Esophagus (tissue), 2 donors: ENCODE results near the gene MUS81. TPM values are rescaled to one million over a fixed set of nuclear protein-coding genes. Genes with fewer than 3 reads are reported as not detected.

Source experiments
- H3K27ac ChIP-seq, 2 donors: one replicate each; pipeline ENCODE4 v1.5.1; 2013; ENCODE audit warnings: low read depth in 2 of 2, mild to moderate bottlenecking in 2 of 2, inconsistent platforms in 1 of 2, low read length in 1 of 2, moderate library complexity in 1 of 2
- H3K27me3 ChIP-seq, 2 donors: one replicate each; pipeline ENCODE4 v1.6.1; 2013; ENCODE audit warnings: low read length in 2 of 2, control low read depth in 1 of 2, mild to moderate bottlenecking in 1 of 2; ENCODE audit not compliant: insufficient read depth in 2 of 2, control insufficient read depth in 1 of 2
- H3K36me3 ChIP-seq, 2 donors: one replicate each; pipeline ENCODE4 v1.6.1; 2013; ENCODE audit warnings: low read length in 1 of 2; ENCODE audit not compliant: control insufficient read depth in 2 of 2, insufficient read depth in 2 of 2
- H3K4me1 ChIP-seq, 2 donors: one replicate each; pipeline ENCODE4 v1.6.1; 2013; ENCODE audit warnings: low read length in 1 of 2; ENCODE audit not compliant: control insufficient read depth in 2 of 2, insufficient read depth in 2 of 2
- H3K4me3 ChIP-seq, 2 donors: one replicate each; pipeline ENCODE4 v1.5.1; 2013; ENCODE audit warnings: low read length in 2 of 2, mild to moderate bottlenecking in 2 of 2, low read depth in 1 of 2, moderate library complexity in 1 of 2
- H3K9me3 ChIP-seq, 2 donors: one replicate each; pipeline ENCODE4 v1.6.1; 2013; ENCODE audit warnings: mild to moderate bottlenecking in 2 of 2, low read depth in 1 of 2, low read length in 1 of 2, moderate library complexity in 1 of 2; ENCODE audit not compliant: control insufficient read depth in 2 of 2, insufficient read depth in 1 of 2
- WGBS, 2 donors: extraction: QIAGEN DNeasy Blood & Tissue Kit; methylation state at CpG; one replicate each; pipeline ENCODE4 v1.1.7; 2013; 5-methylcytosine and 5-hydroxymethylcytosine counted together
- polyA plus RNA-seq, 2 donors: library from polyadenylated mRNA; stranded (reverse); fragments of 200-250 nt; gene quantifications; one replicate each; pipeline ENCODE4 v1.2.3, GENCODE V29; 2013
- donor health status: healthy with polysubstance abuse.
- donor health status: Bipolar disorder and iron deficiency.

Gene MUS81
- polyA plus RNA-seq, 2 donors = 32.1 to 48.0 TPM

DNA sequence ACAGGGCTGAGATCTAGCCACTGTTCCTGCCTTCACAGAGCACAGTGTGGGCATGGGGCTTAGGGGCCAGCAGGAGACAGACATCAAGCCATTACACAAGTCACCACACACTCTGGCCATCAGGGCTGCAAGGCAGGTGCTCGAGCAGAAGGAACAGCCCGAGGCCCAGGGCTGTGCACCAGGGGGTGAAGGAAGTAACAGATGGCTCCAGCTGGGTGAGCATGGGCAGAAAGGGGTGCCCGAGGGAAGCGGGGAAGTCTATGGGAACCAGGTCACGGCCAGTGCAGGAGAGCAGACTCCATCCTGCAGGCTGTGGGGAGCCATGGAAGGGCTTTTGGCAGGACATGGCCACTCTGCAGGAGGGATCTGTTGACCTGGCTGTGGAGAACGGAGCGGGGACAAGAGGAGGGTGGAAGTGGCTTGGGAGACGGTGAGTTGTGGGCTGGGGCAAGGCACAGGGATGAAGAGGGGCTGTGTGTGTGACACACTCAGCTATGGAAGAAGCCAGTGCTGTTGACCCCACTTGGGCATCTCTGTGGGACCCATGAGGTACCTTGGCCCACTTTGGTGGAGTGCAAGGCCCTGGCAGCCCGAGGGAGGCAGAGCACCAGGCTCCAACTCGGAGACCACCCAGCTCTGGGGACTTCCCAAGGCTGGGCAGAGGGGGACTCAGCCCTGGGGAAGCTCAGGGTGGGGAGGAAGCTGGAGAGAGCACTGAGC, 55.0 kb downstream of the MUS81 start:
- Histone ChIP-seq H3K9me3 (no peaks in the 10 kb centered on the region), H3K4me1 (peaks cover 30 to 41% of the 10 kb centered on the region in 2 donors), H3K36me3 (peaks cover 0 to 3% of the 10 kb centered on the region in 2 donors), H3K4me3 (no peak overlapping the region), H3K27me3 (no peaks in the 10 kb centered on the region), H3K27ac (peak overlapping the region; percentile 86 to 96)
- 50 to 70% methylated on average over 10 of the region's 10 CpGs for WGBS, 2 donors

DNA sequence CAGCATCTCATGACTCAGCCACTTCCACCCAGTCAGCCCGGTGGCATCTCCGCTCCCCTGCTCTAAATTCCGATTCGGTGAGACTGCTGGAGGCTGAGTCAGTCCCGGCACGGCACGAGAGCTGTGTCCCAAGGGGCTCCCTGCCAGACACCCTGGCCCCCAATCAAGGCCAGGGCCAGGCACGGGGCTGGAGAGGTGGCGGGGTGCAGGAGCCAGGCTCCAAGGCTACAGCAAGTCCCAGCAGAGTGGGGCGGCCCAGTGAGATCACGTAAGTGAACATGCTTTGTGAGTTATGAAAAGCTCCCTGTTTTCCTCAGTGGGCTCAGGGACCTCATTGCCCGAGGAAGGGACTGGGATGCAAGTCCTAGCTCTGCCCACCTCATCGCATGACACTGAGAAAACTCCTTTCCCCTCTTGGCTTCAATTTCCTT, 55.6 kb downstream of the MUS81 start:
- H3K27ac ChIP-seq = peak overlapping the region; percentile 86 to 96
- peak overlapping the region in 1 of 2 donors; percentile 12 for H3K4me3 ChIP-seq
- 12 to 24% methylated on average over 12 to 13 of the region's 13 CpGs for WGBS, 2 donors
- no peaks in the 10 kb centered on the region for H3K27me3 ChIP-seq
- H3K9me3 ChIP-seq = no peaks in the 10 kb centered on the region
- H3K4me1 ChIP-seq = peaks cover 33 to 46% of the 10 kb centered on the region in 2 donors
- H3K36me3 ChIP-seq = peaks cover 0 to 3% of the 10 kb centered on the region in 2 donors

Other genes starting within 250 kb of the MUS81 start
- gene MAP3K11, start 246.2 kb upstream of the MUS81 start, polyA plus RNA-seq = 10 to 100 TPM; 25.7 to 35.2 TPM
- gene PCNX3, start 244.7 kb upstream of the MUS81 start, polyA plus RNA-seq = 10 to 100 TPM; 15.0 to 16.1 TPM
- 10 to 100 TPM; 22.8 to 32.5 TPM for gene SIPA1, start 222.3 kb upstream of the MUS81 start, polyA plus RNA-seq
- gene RELA, start 197.5 kb upstream of the MUS81 start, polyA plus RNA-seq = 10 to 100 TPM; 39.6 to 40.0 TPM
- 10 to 100 TPM; 55.6 to 60.3 TPM for gene KAT5, start 148.2 kb upstream of the MUS81 start, polyA plus RNA-seq
- 10 to 100 TPM; 26.3 to 41.8 TPM for gene RNASEH2C, start 139.6 kb upstream of the MUS81 start, polyA plus RNA-seq
- gene AP5B1, start 79.5 kb upstream of the MUS81 start, polyA plus RNA-seq = 10 to 100 TPM; 10.1 to 10.9 TPM
- gene OVOL1, start 73.4 kb upstream of the MUS81 start, polyA plus RNA-seq = 10 to 100 TPM; 38.2 to 49.9 TPM
- under 1 TPM; 0.15 to 0.47 TPM for gene SNX32, start 26.5 kb upstream of the MUS81 start, polyA plus RNA-seq
- gene CFL1, start 2.3 kb upstream of the MUS81 start, polyA plus RNA-seq = 100 to 1,000 TPM; 361 to 694 TPM
- gene EFEMP2, start 12.4 kb downstream of the MUS81 start, polyA plus RNA-seq = 10 to 100 TPM in 1 of 2 donors, 1 to 10 TPM in 1; 9.2 to 13.1 TPM
- gene CTSW, start 19.4 kb downstream of the MUS81 start, polyA plus RNA-seq = 1 to 10 TPM; 1.3 to 1.7 TPM
- 10 to 100 TPM; 20.7 to 38.1 TPM for gene FIBP, start 28.0 kb downstream of the MUS81 start, polyA plus RNA-seq
- gene CCDC85B, start 30.2 kb downstream of the MUS81 start, polyA plus RNA-seq = 10 to 100 TPM; 13.5 to 22.7 TPM
- gene FOSL1, start 40.0 kb downstream of the MUS81 start, polyA plus RNA-seq = 10 to 100 TPM; 26.7 to 39.6 TPM
- 10 to 100 TPM; 21.8 to 27.6 TPM for gene C11orf68, start 58.6 kb downstream of the MUS81 start, polyA plus RNA-seq
- 100 to 1,000 TPM in 1 of 2 donors, 10 to 100 TPM in 1; 89.6 to 103 TPM for gene DRAP1, start 59.0 kb downstream of the MUS81 start, polyA plus RNA-seq
- not detected for gene TSGA10IP, start 85.0 kb downstream of the MUS81 start, polyA plus RNA-seq
- 10 to 100 TPM; 33.9 to 77.1 TPM for gene SART1, start 101.3 kb downstream of the MUS81 start, polyA plus RNA-seq
- 10 to 100 TPM; 13.6 to 17.8 TPM for gene EIF1AD, start 141.7 kb downstream of the MUS81 start, polyA plus RNA-seq
- 100 to 1,000 TPM; 142 to 246 TPM for gene BANF1, start 142.1 kb downstream of the MUS81 start, polyA plus RNA-seq
- gene CST6, start 151.6 kb downstream of the MUS81 start, polyA plus RNA-seq = 10 to 100 TPM; 36.1 to 66.5 TPM
- gene CATSPER1, start 166.0 kb downstream of the MUS81 start, polyA plus RNA-seq = under 1 TPM; 0.05 to 0.06 TPM
- under 1 TPM in 1 of 2 donors, not detected in 1; 0.01 TPM for gene GAL3ST3, start 188.7 kb downstream of the MUS81 start, polyA plus RNA-seq
- gene SF3B2, start 191.9 kb downstream of the MUS81 start, polyA plus RNA-seq = 10 to 100 TPM; 61.9 to 80.2 TPM
- gene PACS1, start 209.8 kb downstream of the MUS81 start, polyA plus RNA-seq = 10 to 100 TPM; 16.0 to 24.8 TPM